Stimulated activated CD8-positive, alpha-beta memory T cell treated with anti-CD3 and anti-CD28 coated beads, Interleukin-15, amount 100 ng/mL, for 1 hour (primary cell): ENCODE results near the gene KCNK18.

Experiments used
- DNase-seq: peaks from one replicate; pipeline ENCODE4 v3.0.0-alpha.2; 2020; ENCODE audit warnings: low read depth

The KCNK18 gene

GRCh38 chr10:117254338-117254737 is 57.0 kb downstream of the KCNK18 start:
- no peak for DNase-seq

- no peak for DNase-seq
Observed at GRCh38 chr10:117254774-117255735, 57.8 kb downstream of the KCNK18 start.

DNA sequence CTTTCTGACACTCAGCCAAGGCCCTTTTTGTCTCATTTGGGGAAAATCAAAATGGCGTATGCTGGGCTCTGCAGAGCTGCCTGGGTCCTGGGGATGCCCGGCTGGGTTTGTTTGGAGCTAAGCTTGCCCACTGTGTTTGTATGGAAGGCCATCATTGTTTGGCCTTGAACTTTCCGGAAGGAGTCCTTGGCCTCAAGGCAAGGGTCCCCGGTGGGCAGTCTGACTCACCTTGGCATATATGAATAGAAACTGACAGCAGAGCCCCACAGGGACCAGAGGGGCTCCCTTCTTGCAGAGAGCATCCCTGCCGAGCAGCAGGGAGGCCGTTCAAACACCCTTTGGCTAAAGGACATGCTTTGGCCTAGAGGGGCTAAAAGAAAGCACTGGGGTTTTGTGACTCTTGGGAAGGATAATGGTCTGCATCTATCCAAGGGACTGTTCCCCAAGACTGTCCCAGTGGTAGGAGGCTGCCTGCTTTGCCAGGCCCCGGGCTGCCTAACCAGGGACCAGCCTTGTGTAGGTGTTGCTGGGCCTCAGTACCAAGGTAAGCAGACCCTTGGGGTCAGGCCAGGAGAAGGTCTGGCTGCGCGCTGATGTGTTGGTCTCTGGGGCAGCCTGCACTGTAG is 58.7 kb downstream of the KCNK18 start:
- DNase-seq: no peak

- no peak for DNase-seq
Observed at GRCh38 chr10:117256910-117257309, 59.6 kb downstream of the KCNK18 start.

DNA sequence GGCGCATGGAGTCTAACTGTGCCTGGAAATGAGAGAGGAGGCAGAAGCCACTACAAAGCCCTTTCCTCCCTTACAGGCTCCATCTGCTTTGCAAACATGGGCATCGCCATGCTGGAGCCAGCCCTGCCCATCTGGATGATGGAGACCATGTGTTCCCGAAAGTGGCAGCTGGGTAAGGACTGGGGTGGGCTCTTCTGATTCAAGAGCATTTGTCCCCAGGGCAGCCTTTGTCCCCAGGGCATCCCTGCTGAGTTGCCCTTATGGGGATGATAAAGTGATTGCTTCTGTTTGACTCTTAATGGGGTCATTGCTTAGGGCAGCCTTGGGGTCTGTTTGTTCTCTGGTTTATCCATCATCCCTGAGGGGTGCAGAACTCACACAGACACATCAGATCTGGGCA is 60.4 kb downstream of the KCNK18 start:
- DNase-seq: no peak

DNA sequence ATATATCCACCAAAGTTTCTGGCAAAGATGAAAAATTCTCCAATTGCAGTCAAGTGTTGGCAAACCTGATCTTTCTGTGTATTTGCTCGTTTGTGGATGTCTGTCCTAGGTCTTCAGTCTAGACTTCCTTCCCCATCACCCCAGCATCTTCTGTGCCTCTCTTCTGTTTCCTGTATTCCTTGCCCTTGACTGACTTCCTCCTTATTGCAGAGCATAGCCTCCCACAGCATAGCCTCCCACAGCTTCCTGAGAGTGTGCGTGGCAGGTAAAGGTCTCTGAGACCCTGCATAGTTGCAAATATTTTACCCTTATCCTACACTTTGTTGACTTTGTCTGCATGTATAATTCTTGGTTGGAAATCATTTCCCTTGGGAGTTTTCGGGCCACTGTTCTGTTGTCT is 62.0 kb downstream of the KCNK18 start:
- no peak for DNase-seq
